Right forelimb (tissue), 1 donor: ENCODE results near the gene AHNAK2.
"Not testable (repeated sequence)": the region's sequence is repeated elsewhere in the genome, so short reads cannot be mapped to it uniquely, and the experiment has no call there.

Experiments used
- DNase-seq: peaks from one replicate; pipeline ENCODE4 v3.0.0-alpha.2; 2018

The AHNAK2 gene

GRCh38 chr14:104977681-104978653, at the start of gene AHNAK2:
Gene AHNAK2 (minus strand): TSS chr14:104978374. CDS start chr14:104978237, 137 bp downstream.
- peak; percentile 80 for DNase-seq

- not testable (repeated sequence) for DNase-seq
These were observed 49.5 kb upstream of the AHNAK2 start for GRCh38 chr14:105027718-105028117.

GRCh38 chr14:105026802-105027563, 48.8 kb upstream of the AHNAK2 start:
- DNase-seq: peak; percentile 38

GRCh38 chr14:105026033-105026785, 48.0 kb upstream of the AHNAK2 start:
- DNase-seq: no peak

GRCh38 chr14:105025429-105025828, 47.3 kb upstream of the AHNAK2 start:
- DNase-seq: no peak

DNA sequence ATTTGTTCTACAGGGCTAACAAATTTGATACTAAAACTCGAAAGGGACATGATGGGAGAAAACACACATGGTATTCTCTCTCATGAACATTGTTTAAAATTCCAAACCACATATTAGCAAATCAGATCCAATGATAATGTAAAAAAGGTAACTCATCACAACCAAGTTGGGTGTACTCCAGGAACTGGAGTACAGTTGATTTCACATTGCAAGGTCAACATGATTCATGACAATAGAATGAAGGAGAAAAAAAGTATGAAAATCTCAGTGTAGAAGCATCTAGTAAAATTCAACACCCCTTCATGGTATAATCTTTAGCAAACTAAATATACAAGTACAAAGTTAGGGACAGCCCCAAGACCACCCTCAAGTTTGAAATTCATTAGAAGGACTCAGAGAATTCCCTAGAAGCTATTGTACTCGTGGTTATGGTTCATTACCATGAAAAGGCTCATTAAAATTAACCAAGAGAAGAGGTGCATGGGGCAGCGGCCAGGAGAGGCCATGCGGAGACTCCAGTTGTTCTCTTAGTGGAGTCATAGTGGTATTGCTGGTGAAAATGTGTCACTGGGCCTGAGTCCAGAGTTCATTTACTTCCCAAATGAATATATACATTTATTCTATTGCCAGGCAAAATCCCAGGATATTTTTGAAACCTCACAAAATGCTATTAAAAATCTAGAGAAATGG, 45.8 kb upstream of the AHNAK2 start:
- peak; percentile 15 for DNase-seq

GRCh38 chr14:105023144-105023543, 45.0 kb upstream of the AHNAK2 start:
- DNase-seq: no peak

DNA sequence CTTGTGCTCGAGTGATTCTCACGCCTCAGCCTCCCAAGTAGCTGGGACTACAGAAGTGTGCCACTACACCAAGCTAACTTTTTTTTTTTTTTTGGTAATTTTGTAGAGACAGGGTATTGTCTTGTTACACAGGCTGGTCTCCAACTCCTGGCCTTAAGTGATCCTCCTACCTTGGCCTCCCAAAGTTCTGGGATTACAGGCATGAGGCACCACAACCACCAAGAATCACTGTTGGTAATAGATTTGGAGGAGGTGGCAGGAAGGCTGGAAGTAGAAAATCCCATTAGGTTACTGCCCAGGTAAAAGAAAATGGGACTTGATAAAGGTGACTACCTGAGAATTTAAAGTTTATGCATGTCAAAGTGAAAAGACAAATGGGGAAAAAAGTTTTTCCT, 44.1 kb upstream of the AHNAK2 start:
- no peak for DNase-seq

- DNase-seq: no peak
These were observed 43.6 kb upstream of the AHNAK2 start for GRCh38 chr14:105021656-105022275.

DNA sequence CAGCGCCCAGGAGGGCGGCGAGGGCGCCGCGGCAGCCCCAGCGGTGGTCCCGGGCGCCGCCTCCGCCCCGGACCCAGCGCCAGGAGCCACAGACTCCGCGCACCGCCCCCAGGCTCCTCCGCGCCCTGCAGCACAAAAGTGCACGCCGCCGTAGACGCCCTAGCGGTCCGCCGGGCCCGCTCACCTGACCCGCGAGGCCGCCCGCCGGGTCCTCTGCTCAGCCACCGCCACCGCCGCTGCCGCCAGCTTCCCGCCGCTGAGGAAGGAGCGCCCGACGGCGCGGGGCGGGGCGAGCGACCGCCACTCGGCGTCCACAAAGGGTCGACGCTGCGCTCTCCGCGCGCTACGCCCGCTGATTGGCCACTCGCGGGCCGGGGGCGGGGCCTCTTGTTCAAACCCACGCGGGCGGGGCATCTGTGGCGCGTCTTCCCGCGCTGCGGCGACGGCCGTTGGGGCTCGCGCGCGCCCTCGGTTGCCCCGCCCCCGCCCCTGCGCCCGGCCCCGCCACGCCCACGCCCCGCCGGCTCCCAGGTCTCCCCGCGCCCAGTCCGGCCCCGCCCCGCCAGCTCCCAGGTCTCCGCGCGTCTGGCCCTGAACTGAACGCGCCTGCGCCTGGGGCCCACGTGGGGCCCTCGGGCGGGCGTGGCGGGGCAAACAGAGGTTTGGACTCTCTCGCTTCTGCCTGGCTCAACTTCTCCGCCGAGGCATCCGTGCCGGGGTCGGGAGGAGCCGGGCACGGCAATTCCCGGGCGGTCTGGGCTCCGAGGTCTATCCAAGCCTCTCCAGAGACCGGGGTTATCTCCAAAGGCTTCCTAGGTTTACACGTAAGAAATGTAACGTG, 42.9 kb upstream of the AHNAK2 start, which contains the start of gene CDCA4:
CDCA4 (minus strand) TSS at position 269 of the 841 bp plus-strand sequence. CDS start 9,154 bp downstream, outside the sequence.
- DNase-seq: peak; percentile 99

DNA sequence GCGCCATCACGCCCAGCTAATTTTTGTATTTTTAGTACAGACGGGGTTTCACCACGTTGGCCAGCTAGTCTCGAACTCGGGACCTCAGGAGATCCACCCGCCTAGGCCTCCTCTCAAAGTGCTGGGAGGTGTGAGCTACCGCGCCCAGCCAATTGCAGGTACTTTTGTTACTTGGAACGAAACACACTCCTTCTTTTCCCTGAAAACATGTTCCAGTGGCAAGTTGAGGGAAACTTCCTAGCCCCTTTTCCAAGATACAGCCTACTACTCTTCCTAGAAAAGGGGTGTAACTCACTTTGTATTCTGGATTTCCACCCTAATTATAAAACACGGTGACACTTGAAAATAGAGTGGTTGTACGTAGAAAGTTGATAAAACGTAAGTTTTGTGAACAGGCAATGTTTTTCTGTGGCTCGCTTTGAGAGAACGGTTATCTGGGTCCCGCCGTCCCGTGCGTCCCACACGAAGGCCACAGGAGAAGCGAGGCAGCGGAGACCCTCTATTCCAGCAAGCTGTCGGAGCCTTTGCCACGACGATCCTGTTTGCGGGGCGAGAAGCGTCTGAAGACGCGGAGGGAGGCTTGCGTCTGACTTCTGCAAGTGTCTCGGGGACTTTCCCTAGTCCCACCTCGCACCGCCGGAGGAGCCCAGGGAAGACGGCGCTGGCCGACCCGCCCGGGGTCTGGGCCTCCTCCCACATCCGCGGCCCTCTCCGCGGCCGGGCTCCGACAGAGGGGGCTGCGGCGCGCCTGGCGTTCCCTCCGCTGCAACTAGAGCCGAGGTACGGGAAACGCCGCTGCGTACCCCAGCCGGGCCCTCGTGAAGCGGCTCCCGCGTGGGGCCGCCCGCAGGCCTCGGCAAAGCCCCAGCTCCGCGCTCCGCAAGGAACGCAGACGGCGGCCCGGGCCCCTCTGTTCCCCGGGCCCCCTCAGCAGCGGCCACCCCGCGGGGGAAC, 42.0 kb upstream of the AHNAK2 start:
- peak; percentile 70 for DNase-seq

- peak; percentile 13 for DNase-seq
These were observed 40.2 kb upstream of the AHNAK2 start for GRCh38 chr14:105018414-105018813.

GRCh38 chr14:105015905-105016304, 37.7 kb upstream of the AHNAK2 start:
- peak; percentile 11 for DNase-seq

- DNase-seq: peak; percentile 7
These were observed 37.1 kb upstream of the AHNAK2 start for GRCh38 chr14:105015242-105015641.

GRCh38 chr14:105014631-105015030, 36.5 kb upstream of the AHNAK2 start:
- DNase-seq: peak; percentile 18

DNA sequence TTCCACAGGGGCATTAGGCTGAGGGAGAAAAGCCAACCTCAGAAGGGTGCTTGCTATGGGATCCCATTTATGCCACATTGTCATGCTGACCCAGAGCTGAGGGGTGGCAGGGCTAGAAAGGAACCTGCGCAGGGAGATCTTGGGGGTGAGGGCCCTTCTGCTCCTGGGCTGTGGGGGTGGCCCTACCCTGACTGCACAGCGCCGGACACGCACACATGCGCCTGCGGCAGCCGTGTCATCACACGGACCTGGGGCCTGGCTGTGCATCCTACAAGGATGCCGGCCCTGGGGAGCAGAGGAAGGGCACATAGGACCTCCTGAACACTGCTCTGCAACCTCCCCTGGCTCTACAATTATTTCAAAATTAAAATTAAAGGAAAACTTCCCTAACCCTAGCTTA, 35.9 kb upstream of the AHNAK2 start:
- DNase-seq: peak; percentile 25

DNA sequence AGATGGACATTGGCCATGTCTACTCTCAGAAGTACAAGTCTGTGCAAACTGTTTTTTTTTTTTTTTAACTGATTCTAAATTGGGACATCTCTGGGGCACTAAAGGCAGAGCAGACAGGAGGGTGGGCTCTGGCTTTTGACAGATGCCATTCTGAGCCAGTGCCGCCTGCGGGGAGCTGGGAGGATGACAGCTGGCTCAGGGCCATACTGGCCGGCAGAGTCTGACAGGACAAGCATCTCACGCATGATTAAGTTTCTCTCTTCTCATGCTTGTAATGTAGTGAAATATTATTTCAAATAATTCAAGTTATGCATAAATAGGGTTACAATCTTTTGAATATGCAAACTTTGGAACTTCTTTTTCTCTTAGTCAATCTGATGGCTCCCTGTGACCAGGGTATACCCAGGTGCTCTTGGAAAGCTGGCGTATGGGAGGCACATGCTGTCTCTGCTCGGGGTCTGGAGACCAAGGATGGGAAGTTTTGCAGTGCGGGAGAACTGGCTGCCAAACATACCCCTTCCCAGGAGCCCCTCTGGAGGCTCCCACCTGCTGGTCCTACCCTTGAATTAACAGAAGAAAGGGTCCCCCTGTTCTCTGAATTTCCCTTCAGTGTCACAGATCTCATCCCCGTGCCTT, 35.1 kb upstream of the AHNAK2 start:
- peak; percentile 50 for DNase-seq

DNA sequence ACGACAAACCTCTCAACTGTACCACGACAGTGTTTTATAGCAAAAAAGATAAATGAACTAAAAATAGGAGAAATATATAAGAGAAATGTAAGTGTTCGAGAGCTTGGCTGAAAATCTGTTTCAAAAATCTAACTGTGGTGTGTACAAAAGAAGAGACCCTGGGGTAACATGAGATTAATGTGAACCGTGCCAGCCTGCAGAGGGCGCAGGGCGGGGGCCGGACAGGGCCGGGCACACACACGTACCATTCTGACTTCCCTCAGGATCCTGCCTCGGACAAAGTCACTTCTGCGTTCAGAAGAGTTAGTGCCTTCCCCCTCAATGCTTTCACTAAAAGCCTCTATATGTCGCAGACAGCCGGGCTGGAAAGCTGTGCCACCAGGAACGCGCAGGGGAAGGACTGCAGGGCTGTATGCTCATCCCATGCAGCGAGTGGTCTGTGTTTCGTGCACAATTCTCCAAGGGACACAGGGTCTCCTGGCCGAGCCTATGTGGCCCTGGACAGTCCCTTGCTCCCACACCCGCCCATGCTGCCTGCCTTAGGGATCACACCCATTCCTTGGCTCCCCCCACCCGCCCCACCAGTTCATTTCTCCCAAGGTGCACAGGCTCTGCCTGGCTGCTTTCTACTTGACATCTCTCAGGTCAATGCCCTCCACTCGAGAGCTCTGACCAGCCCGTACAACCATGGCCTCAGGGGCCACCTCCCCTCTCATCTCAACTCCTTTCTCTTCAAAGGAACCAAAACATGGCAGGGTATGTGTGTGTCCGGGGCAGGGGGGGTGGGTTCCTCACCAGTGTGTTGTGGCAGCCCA, 34.2 kb upstream of the AHNAK2 start:
- no peak for DNase-seq
